H1 (cell line): ENCODE results near the gene FGR. TPM values are rescaled to one million over a fixed set of nuclear protein-coding genes. Genes with fewer than 3 reads are reported as not detected.

Source experiments
- ATF2 ChIP-seq: IDR thresholded peaks from 2 replicates; pipeline ENCODE4 v1.6.1; 2012; ENCODE audit warnings: low read length, inconsistent platforms
- CHD2 ChIP-seq: IDR thresholded peaks from 2 replicates; pipeline ENCODE4 v1.6.1; 2012; ENCODE audit warnings: low read length, improper control_type of control experiment
- CTCF ChIP-seq, 3 experiments: IDR thresholded peaks; 1 replicate in 2 of 3; 2 replicates in 1 of 3; pipeline versions ENCODE4 v1.5.1 to v1.6.1; 2011; ENCODE audit warnings: low read length in 3 of 3, mild to moderate bottlenecking in 3 of 3, inconsistent platforms in 2 of 3, low read depth in 1 of 3, moderate library complexity in 1 of 3; ENCODE audit not compliant: insufficient read depth in 1 of 3; ENCODE audit errors: control extremely low read depth in 1 of 3
- GTF2F1 ChIP-seq: IDR thresholded peaks from 2 replicates; pipeline ENCODE4 v1.6.1; 2012; ENCODE audit warnings: low read depth, low read length, improper control_type of control experiment, borderline replicate concordance
- JUND ChIP-seq: IDR thresholded peaks from 2 replicates; pipeline ENCODE4 v1.6.1; 2011; ENCODE audit warnings: mild to moderate bottlenecking, improper control_type of control experiment, low read length
- KDM1A ChIP-seq: fragments of 200-600, 300-600 bp; sonication (generic); IDR thresholded peaks from 2 replicates; pipeline ENCODE4 v1.7.1; 2016; ENCODE audit warnings: mild to moderate bottlenecking, low read length, borderline replicate concordance
- SP4 ChIP-seq: IDR thresholded peaks from 2 replicates; pipeline ENCODE4 v1.6.1; 2012; ENCODE audit warnings: low read length, inconsistent platforms
- TAF7 ChIP-seq: optimal IDR thresholded peaks from 2 replicates; pipeline ENCODE3; 2011; ENCODE audit warnings: low read depth, mild to moderate bottlenecking, inconsistent platforms, low read length, moderate library complexity, borderline replicate concordance
- YY1 ChIP-seq: IDR thresholded peaks from 2 replicates; pipeline ENCODE4 v1.6.1; 2011; ENCODE audit warnings: low read depth, mild to moderate bottlenecking, low read length
- polyA plus RNA-seq, 7 experiments: library from polyadenylated mRNA; depleted of rRNA in 3 of 7; stranded (reverse) in 5 of 7; unstranded in 2 of 7; fragments of >200 nt in 5 of 7; fragments of 200-250 nt in 2 of 7; gene quantifications; 1 replicate in 5 of 7; 2 replicates in 1 of 7; 4 replicates in 1 of 7; pipeline versions ENCODE4 v1.2.1 to v1.2.3, GENCODE V29; 2011 to 2013; ENCODE audit warnings: missing spikeins in 2 of 7, mixed read lengths in 2 of 7
- total RNA-seq: library from RNA; stranded (reverse); fragmentation: NEBNext Ultra II Directional; extraction: Animal tissue kit (Norgen Biotek cat#: 25700); gene quantifications from 2 replicates; pipeline ENCODE4 v1.2.1, GENCODE V29; 2021

FGR gene
- total and polyA plus RNA-seq, 2 of the 8 experiments (the other 6 are each of a cell fraction or from before 2014, with no cell fraction given), result 0.22 to 0.95 TPM

- TF ChIP-seq TAF7 (no peak), CHD2 (no peak), GTF2F1 (no peak), ATF2 (no peak), JUND (no peak), SP4 (0 out of 2 replicates have a peak, but pooled peaks have one; percentile 52), YY1 (peak; percentile 66), CTCF (IDR thresholded peaks at IDR 0.05; ENCODE audit: control extremely low read depth in 1 of 3, insufficient read depth in 1 of 3, low read depth in 1 of 3, low read length in 3 of 3) (peak in 2 of 3 experiments; percentile 15 to 43; a peak in 2 of 4 replicates), KDM1A (0 out of 2 replicates have a peak, but pooled peaks have one; percentile 20)
Measured at GRCh38 chr1:27671964-27672749, 37.2 kb upstream of the FGR start, which contains the start of gene IFI6 (continued).
